Dermis blood vessel endothelial cell (primary cell): ENCODE results near the gene MS4A10. TPM values are rescaled to one million over a fixed set of nuclear protein-coding genes. Genes with fewer than 3 reads are reported as not detected.

Source experiments
- DNase-seq: peaks from one replicate; pipeline ENCODE4 v3.0.0; 2010
- total RNA-seq: library from RNA; depleted of rRNA; stranded (reverse); fragments of >200 nt; gene quantifications from 2 replicates; pipeline ENCODE4 v1.2.3, GENCODE V29; 2014

MS4A10 gene
- total RNA-seq, 1 donor from 2014 or later: not detected

DNA sequence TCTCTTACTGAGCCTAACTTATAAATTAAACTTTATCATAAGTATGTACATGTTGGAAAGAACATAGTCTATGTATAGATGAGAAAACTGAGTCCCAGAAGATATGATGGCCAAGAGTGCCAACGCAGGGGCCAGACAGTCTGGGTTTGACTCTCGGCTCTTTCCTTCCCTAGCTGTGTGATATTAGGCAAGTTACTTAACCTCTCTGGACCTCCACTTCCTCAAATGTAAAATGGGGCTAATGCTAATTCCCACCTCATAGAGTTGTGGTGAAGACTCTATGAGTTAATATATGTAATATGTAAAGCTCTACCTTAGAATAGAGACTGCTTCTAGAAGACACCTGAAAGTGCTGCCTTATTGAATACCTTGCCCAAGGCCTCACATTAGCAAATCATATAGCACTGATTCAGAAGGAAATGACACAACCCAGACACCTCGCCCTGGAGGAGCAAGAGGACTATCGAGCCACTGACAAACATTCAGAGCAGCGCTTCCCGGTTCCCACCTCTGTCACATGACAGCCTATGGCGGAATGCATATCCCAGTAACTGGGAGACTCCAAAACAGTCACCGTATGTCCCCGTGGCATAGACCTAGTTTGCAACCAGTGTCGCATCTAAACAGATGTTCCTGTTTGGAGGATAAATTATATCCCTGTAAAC lies 45.5 kb downstream of the MS4A10 start:
- no peak for DNase-seq

DNA sequence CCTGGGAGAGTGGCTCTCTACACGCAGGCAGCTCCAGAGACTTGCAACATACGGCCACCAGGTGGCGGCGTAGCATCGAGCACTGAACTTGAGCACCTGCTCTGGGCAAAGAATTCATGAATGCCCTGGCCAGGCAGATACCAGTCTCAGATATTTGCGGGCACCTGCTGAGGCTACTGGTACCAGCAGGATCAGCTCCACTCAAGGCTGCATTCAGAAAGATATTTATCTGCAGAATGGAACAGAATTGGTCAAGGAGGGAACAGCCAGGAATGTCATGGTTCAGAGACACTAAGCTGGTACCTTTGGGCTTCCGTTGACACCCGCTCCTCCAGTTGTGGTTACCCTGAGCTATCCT lies 46.0 kb downstream of the MS4A10 start:
- peak; percentile 92 for DNase-seq

DNA sequence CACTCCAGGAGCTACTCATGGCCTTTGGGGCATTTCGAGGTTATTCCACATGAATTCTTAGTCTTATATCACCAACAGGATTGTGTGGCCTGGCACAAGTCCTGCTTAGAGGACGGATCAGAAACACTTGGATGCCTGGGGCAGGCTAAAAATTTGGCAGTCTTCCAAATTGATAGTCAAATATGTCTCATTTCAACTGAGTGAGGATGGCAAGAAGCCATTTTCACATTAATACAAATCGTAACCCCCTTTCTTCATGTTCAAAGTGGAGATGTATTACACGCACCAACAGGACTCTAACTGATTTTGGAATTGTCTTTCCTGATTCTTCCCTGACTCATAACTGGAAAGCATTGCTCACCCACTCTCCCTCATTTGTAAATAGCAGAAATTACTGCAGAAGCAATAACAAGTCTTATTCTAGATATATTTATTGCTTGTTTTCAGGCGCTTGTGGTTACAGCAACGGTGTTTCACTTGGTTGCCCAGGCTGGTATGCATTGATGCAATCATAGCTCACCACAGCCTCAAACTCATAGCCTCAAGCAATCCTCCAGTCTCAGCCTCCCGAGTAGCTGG lies 46.5 kb downstream of the MS4A10 start:
- peak; percentile 42 for DNase-seq

DNA sequence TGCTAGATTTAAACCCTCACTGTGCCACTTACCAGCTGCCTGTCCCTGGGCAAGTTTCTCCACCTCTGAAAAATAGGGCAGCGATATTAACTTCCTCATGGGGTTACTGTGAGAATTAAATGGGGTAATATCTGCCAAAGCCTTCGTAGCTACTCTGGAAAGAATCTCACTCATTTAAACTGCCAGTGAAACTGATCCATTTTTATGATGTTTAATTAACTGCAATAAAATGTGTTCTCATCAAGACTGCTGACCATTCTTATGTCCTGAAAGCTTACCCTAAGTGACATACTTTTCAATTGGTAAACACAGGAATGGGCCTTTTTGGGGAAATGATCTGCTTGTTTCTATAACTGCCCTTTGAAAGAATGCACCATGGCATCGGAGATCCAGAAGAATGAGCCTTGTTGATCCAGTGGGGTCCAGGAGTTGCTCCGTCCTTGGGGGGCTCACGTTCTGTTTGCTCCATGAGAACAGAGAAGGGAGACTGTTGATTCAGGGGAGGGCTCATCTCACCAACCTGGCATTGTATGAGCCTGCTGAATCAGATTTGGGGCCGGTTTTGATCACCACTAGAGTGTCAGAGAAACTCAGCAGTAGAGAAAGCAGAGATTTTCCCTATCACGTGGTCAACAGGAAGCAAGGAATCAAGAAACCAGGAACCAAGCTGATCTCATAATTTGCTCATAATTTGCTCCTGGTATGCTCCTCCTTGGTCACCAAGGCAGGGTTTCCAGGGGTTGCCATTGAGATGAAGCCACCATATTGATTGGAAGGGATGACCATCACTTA lies 49.8 kb downstream of the MS4A10 start:
- DNase-seq: no peak

DNA sequence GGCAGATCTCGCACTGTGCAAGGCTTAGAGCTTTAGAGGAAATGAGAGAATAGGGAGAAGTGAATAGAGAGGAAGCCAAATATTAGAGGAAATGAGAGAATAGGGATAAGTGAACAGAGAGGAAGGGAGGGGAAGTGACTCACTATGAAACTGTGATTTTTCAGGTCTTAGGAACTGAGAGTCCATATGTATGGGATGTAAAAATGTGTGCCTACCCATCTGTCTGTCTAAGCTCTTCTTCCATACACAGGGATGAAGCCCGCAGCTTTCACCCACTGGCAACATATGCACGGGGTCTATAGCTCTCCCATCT lies 50.4 kb downstream of the MS4A10 start:
- peak; percentile 61 for DNase-seq

DNA sequence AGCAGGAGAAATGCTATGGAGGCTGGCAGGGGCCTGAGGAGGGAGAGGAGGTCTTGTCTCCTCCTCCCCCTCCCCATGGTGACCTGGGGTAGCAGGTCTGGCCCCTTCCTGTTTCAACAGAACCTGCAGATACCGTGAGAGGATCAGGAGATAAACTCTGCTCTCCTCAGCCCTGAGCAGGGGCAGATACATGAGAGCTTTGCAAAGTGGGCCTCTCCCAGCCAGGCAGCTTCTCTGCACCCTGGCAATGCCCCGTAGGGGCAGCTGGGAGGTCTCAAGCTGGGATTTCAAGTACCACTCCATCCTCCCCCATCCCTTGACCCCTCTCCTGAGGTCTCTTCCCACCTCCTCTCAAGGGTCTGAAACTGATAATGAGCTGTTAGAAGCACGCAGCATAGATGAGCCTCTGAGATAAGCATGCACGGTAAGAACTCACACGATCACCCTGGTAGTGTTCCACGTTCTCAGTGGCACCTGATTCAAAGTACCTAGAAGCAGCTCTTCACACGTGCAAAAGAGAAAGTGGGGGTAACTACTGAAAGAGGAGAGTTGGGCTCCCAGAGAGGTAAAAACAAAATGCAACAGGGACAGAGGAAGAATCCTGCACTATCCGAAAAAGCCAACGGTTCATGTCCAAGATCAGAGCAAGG lies 51.9 kb downstream of the MS4A10 start:
- DNase-seq: no peak

DNA sequence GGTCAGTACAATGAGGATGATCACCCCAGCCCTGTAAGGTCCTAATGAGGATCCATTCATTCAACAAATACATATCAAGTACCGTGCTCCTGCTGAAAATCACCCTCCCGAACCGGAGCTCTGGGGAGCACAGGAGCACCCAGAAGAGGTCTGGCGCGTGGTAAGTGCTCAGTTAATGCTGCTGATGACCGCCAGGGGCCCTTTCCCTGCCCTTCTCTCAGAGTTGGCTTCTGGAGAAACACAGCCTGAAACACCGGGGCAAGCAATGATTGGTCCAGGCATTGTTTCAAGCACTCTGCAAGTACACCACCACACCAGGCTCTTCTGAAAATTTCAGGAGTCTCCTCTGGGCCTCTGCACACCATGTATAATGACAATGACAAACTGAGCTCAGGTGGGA lies 53.0 kb downstream of the MS4A10 start:
- no peak for DNase-seq

DNA sequence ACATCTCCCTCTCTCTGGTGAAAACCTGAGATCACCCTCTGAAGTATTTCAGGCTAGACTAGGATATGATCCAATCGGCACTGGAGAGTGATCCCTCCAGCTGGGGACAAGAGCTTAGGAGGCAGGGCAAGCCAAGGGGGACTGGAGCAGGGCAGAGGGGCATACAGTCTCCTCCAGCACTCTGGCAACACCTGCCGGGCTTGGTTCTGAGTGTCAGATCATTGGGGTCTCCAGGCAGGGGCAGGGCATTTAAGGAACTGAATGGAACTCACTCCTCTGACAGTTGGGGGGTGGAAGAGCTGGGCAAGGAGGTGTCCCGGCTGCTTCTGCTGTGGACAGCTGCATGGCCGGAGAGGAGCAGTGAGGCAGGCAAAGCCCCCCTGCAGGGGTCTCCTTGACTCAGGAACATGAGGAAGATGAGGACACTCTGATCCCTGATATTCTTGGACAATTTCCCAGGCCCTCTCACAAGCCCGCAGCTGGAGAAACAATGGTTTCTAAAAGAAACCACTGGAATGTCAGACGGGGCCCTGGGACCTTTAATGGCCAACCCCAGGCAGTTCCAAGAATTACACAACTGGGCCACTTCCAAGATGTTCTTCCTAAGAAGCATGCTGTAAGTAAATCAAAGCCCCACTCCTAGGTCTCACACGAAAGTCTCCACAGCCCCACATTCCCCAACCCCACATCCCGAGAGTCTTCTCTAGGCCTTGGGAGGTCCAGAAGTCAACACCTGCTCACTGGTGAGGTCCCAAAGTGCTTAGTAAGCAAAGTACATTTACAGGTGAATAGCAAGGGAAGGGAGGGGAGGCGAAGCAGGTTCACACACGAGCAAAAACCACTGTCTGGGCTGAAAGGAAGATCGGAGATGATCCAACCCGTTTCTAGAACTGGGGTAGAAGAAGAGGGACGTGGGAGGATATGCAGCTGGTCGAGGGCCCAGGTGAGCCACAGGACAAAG lies 55.6 kb downstream of the MS4A10 start:
- peak; percentile 69 for DNase-seq

DNA sequence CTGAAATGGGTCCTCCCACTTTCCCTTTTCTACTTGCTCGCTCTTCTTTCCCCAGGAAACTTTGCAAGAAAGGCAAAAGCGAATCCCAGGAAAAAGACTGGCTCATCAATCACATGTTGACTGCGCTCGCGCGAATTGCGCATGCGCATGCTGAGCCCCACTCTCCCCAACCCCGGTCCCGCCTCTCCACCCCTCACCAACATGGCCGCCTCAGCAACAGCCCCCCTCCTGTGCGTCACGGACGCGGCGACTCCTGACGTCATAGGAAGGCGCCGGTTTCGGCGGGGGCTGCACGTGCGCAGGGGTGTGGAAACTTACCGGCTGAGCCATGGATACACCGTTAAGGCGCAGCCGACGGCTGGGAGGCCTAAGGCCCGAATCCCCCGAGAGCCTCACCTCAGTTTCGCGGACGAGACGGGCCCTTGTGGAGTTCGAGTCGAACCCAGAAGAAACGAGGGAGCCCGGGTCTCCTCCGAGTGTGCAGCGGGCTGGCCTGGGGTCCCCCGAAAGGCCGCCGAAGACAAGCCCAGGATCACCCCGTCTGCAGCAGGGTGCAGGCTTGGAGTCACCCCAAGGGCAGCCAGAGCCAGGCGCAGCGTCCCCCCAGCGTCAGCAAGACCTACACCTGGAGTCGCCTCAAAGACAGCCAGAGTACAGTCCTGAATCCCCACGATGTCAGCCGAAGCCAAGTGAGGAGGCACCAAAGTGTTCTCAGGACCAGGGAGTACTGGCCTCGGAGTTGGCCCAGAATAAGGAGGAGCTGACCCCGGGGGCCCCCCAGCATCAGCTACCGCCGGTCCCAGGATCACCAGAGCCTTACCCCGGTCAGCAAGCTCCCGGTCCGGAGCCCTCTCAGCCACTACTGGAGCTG lies 56.9 kb downstream of the MS4A10 start, which contains the start of gene CCDC86:
Gene CCDC86 (plus strand): TSS at position 317 of the 871 bp plus-strand sequence. CDS start 12 bp downstream, at position 329.
- peak; percentile 98 for DNase-seq

DNA sequence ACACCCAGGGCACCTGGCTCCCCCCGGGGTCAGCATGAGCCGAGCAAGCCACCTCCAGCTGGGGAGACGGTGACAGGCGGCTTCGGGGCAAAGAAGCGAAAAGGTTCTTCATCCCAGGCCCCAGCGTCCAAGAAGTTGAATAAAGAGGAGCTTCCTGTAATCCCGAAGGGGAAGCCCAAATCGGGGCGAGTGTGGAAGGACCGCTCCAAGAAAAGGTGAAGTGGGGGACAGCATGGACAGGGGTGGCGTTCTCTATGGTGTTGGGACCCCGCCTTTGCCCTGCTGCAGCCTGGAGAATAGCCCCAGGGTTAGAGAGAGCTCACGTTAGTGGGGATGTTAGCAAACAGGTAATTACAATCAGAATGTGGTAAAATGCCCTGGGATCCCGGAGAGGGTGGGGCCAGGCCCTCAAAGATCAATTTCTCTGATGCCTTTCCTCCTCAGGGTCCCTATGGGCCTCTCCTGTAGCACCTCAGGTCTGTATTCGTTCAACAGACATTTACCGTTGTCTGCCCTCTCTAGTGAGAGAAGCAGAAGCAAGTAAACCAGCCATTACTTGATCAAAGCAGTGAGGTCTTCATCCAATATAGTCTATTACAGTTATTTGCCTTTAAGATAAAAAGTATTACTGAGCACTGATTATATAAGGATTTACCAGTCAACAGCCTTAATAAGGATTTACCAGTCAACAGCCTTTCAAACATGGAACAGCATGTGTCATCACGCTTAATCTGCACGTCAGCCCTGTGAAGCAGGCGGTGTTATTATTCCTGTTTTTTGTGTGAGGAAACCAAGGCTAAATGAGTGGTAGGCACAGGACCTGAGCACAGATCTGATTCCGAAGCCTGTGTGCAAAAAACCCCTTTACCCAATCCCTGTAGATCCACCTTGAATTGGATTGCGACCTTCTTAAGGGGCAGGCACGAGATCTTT lies 57.8 kb downstream of the MS4A10 start:
- peak; percentile 52 for DNase-seq

DNA sequence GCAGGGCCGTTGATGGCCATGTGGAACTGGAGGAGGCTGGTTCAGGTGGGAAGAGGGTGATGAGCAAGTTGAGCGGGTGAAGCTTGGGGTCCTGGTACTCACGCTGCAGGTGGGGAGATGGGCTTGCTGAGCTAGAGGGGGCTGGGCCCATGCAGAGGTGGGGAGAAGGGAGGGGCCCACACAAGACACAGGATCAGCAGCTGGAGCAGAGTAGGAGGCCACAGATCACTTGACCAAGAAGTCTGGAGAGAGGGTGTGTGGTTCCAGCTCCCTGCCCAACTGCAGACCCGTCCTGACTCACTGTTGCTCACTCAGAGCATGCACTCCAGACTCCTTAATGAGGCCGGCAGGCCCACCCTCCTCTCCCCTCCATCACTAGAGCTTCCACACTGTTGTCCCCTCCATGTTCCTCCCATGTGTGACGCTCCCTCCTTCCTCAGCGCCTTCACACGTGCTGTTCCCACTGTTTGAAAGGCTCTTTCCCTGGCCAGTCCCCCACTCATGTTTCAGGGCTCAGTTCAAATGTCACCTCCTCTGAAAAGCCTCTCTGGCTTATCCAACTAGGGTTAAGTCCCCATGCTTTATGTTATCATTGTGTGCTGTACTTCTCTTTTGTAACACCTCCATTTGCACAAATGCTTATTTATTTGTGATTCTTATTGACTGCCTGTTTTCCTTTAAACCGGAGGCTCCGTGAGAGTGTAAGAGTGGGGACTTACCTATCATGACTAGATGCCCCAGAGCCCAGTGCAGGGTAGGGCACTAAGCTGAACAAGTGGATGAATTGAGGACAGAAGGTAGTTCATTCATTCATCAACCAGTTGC lies 59.1 kb downstream of the MS4A10 start:
- DNase-seq: peak; percentile 27

DNA sequence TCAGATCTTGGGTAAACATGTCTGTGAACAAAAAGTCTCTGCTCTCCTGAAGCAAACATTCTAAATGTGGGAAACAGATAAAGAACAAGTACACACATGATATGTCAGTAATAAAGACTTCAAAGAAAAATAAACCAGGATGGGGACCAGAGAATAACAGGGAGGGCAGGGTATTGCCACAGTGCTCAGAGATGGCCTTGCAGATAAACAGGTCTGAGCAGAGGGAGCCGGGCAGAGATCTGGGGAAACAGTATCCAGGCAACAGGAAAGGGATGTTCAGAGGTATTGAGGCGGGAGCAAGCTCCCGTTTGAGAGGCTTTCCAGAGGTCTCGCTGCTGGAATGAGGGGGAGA lies 59.7 kb downstream of the MS4A10 start:
- peak; percentile 15 for DNase-seq

DNA sequence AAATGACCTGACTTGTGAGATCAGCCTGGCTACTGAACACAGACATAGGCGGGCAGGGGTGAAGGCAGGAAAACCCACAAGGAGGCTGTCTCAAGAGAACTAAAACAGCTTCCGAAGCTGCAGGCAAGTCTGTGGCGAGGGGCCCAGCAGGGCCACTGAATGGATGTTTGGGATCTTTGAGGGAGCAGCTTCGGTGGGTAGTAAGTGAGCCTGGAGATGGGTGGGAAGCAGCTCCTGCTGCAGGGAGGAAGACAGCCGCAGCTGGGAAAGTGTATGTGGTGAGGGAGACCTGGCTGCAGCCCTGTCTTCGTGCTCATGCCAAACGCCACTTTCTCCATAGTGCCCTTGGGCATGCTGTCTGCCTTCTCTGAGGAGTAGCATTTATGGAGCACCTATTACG lies 60.2 kb downstream of the MS4A10 start:
- DNase-seq: no peak

DNA sequence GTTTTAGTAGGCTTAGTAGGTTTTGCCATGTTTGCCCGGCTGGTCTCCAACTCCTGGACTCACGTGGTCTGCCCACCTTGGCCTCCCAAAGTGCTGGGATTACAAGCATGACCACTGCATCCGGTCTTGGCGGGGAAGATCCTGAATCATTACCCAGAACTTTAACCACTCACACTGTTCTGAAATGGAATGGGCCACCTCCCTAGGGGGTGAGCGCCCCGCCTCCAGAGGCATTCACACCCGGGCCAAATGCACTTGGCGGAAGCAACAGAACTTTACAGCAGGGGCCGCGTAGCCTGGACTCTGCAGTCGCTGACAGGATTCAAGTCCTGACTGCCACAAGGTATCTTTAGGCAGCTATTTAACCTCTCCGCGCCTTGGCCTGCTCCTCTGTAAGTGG lies 62.1 kb downstream of the MS4A10 start:
- no peak for DNase-seq

DNA sequence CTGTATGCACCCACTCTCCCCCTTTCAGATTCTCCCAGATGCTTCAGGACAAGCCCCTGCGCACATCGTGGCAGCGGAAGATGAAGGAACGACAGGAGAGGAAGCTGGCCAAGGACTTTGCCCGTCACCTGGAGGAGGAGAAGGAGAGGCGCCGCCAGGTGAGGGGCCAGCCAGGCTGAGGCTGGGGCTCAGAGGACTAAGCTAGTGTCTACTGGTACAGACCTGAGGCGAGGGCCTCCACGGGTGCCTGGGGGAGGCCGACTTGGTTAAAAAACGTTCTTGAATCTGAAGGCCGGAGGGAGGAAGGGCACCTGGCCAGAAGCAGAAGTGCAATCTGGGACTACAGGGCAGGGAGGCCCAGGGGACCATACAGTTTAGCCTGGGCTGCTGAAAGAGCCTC lies 62.8 kb downstream of the MS4A10 start:
- no peak for DNase-seq

DNA sequence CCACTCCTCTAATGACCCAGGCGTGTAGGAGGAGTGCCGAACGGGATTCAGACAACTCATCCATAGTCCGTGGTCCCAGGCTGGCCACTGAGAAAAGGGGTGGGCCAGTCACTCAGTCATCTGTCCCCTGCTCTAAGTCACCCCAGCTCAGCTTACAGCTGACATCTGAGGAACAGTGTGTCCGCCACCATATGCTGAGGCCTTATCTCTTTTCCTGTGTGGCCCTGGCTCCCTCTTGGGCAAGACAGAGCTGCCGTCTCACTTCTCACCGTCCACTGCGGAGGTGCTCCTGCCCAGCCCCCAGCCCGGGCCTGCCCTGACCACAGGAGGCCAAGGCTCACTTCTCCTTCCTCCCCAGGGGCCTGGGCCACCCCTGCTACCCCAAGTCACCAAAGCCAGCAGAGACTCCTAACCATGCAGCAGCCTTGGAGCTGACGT lies 63.6 kb downstream of the MS4A10 start:
- DNase-seq: no peak

DNA sequence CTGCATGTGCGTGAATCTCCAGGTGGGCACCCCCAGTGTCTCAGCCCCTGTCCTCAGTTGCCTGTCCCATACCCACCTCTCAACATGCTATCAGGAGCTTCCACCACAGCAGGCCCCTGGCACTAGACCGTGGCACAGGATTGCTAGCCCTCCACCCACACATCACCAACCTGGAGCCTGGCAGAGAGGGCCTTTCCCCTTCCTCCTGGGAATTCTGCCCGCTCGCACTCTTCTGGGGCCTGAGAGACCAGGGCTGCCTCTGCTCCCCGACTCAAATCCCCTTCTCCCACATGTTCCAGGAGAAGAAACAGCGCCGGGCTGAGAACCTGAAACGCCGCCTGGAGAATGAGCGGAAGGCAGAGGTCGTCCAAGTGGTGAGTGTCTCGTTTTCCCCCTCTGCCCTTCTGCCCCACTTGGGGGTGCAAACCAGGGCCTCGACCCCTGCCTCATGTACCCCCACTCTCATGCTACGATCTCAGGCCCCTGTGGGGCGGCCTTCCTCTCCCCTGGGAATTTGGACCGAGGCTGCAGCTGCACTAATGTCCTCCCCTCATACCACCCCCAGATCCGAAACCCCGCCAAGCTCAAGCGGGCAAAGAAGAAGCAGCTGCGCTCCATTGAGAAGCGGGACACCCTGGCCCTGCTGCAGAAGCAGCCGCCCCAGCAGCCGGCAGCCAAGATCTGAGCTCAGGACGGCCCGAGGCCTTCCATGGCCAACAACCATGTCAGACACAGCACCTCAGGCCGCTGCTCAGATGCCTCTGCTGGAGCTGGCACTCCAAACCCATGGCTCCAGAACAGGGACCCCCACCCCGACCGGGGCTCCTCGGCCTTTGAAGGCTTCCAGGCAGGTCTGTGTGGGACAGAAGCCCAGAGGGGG lies 64.7 kb downstream of the MS4A10 start:
- DNase-seq: no peak
